ENCODE results near the gene VASH2.
"Not testable (repeated sequence)": the region's sequence is repeated elsewhere in the genome, so short reads cannot be mapped to it uniquely, and the experiment has no call there.

The VASH2 gene

GRCh38 chr1:212975111-212975918 is 25.0 kb downstream of the VASH2 start:
- in situ Hi-C loops (cut with MboI; ENCODE audit: low pct_unique_long_range_greater_than_20kb, low sequenced_read_pairs), result loop anchor here (25.0 kb wide), 1 partner anchor 513 kb away; no protein-coding TSS in a partner anchor
- no peak for DNase-seq

DNA sequence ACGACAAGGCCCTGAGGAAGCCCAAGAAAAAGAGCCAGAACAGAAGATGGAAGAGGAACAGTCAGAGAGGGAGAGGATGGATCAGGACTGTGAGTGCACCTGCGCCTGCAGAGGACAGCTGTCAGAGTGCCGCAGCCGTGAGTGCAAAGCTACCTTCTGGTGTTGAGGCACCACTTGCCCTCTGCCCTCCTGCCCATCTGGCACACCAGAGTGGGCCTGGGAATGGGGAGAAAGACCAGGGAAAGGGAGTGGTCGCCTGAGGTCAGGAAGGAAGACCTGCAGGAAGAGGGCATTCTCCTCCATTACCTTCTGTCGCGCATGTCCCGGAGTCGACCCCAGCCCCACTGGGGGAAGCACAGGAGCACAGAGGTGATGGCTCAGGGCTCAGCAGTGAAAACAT is 26.2 kb downstream of the VASH2 start:
- no peak for DNase-seq
- in situ Hi-C loops (cut with MboI; ENCODE audit: low pct_unique_long_range_greater_than_20kb, low sequenced_read_pairs), result loop anchor here (25.0 kb wide), 1 partner anchor 514 kb away; no protein-coding TSS in a partner anchor

DNA sequence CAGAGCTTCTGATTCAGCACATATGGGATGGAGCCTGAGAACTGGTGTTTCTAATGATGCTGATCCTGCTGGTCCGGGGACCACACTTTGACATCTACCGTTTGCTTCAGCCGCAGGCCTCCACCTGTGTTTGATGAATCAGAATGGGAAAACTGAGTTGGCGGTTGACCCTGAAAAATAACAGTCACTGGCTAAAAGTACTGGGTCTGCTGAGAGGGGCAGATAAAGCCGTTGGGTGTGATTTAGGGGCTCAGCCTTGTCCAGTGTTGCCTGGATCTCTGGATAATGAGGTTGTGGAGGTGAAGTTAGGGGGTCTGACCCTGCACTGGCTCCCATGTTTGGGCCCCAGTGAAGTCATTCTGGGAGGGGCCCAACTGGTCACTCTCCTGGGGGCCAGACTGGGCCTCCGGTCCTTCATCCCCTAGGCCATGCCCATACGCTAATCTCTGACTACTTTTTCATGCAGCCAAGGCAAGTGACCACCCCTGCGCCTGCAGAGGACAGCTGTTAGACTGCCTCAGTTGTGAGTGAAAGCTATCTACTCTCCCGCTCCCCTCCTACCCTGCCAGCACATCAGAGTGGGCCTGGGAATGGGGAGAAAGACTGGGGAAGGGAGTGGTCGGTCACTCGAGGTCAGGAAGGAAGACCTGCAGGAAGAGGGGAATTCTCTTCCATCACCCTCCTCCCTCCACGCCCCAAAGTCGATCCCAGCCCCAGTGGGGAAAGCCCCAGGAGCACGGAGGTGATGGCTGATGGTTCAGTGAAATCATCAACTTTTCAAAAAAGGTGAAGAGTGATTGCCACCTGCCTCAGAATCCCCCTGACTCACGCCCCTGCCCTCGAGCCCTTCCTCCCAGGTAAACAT is 27.7 kb downstream of the VASH2 start:
- in situ Hi-C loops (cut with MboI; ENCODE audit: low pct_unique_long_range_greater_than_20kb, low sequenced_read_pairs), result loop anchor here (25.0 kb wide), 1 partner anchor 516 kb away; no protein-coding TSS in a partner anchor
- DNase-seq, result no peak

- in situ Hi-C loops (cut with MboI; ENCODE audit: low pct_unique_long_range_greater_than_20kb, low sequenced_read_pairs), result loop anchor here (25.0 kb wide), 1 partner anchor 517 kb away; no protein-coding TSS in a partner anchor
- no peak for DNase-seq
These were observed 29.2 kb downstream of the VASH2 start for GRCh38 chr1:212979340-212980122.

- no peak for DNase-seq
- in situ Hi-C loops (cut with MboI; ENCODE audit: low pct_unique_long_range_greater_than_20kb, low sequenced_read_pairs), result loop anchor here (25.0 kb wide), 1 partner anchor 518 kb away; no protein-coding TSS in a partner anchor
These were observed 29.9 kb downstream of the VASH2 start for GRCh38 chr1:212980123-212980785.

DNA sequence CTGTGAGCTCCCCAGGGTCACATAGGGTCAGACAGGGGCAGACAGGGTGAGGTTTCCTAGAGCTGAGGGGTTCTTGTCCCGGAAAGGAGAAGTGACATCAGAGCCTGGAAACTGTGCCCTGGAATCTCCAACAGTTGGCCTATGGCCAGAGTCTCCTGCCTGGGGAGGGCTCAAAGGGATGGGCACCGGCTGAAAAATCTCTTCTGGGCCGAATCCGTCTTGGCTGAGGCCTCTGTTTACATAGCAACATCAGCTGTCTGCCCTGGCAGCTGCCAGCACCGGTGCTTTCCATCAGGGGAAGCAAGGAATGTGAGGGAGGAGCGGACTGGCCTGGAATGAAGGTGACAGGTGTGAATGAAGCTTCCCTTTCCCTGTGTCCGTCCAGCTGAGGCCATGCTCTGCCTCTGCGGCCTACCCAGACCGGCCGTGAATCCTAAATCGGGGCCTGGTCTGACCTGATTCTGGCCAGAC is 30.7 kb downstream of the VASH2 start:
- no peak for DNase-seq
- in situ Hi-C loops (cut with MboI; ENCODE audit: low pct_unique_long_range_greater_than_20kb, low sequenced_read_pairs), result loop anchor here (25.0 kb wide), 1 partner anchor 519 kb away; no protein-coding TSS in a partner anchor

DNA sequence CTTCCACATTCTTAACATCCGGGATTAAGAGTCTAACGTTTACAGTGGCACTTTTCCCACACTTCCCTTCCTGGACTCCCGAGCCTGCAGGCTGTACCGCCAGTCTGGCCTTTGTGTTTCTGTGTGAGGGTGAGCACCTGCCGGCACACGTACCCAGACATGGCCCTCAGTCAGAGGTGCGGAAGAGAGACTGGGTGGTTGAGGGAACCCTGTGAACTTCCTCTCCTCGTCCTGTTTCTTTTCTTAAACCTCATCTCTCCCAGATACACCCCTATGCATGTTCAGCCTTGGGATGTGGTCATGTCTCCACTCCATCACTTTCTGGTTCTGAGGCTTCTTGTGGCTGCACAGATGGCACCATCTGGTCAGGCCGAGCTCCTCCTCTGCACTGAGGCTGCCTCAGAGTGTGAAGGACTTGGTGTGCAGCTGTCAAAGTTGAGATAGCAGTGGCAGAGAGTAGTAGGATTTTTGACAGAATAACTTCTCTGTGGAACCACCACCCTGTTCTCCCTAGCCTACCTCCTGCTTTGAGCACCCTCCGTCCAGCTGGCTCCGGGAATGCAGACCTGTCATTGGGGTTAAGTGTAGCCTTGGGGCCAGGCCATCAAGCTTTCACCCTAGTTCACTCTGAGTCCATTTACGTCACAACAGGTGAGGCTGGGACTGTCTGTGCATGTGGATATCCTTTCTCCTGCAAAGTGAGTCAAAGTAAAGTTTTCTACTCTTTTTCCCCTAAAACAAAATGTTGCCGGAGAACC is 31.4 kb downstream of the VASH2 start:
- in situ Hi-C loops (cut with MboI; ENCODE audit: low pct_unique_long_range_greater_than_20kb, low sequenced_read_pairs), result loop anchor here (25.0 kb wide), 1 partner anchor 519 kb away; no protein-coding TSS in a partner anchor
- no peak for DNase-seq

GRCh38 chr1:212982430-212983152 is 32.2 kb downstream of the VASH2 start:
- DNase-seq, result no peak

DNA sequence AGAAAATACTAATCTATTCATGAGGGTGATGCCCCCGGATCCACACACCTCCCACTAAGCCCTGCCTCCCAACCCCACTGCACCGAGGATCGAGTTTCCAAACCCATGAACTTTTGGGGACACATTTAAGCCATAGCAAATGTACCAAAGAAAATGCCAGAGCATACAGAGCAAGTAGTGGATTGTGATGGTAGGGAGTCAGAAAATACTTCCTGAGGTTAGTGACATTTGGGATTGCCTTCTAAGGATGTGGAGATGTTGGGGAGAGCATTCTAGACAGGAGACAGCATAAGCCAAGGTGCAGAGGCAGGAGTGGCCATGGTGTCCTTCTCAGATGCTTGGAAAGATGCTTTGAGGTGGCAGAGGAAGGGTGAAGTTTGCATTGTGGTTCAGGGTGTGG is 33.1 kb downstream of the VASH2 start:
- in situ Hi-C loops (cut with MboI; ENCODE audit: low pct_unique_long_range_greater_than_20kb, low sequenced_read_pairs), result loop anchor here (25.0 kb wide), 1 partner anchor 521 kb away; no protein-coding TSS in a partner anchor
- no peak for DNase-seq

More at GRCh38 chr1:212982430-212983152, 32.2 kb downstream of the VASH2 start:
- in situ Hi-C loops (cut with MboI; ENCODE audit: low pct_unique_long_range_greater_than_20kb, low sequenced_read_pairs), result loop anchor here (25.0 kb wide), 1 partner anchor 520 kb away; no protein-coding TSS in a partner anchor

GRCh38 chr1:212984522-212985291 is 34.4 kb downstream of the VASH2 start:
- in situ Hi-C loops (cut with MboI; ENCODE audit: low pct_unique_long_range_greater_than_20kb, low sequenced_read_pairs), result loop anchor here (25.0 kb wide), 1 partner anchor 522 kb away; no protein-coding TSS in a partner anchor
- DNase-seq, result no peak

DNA sequence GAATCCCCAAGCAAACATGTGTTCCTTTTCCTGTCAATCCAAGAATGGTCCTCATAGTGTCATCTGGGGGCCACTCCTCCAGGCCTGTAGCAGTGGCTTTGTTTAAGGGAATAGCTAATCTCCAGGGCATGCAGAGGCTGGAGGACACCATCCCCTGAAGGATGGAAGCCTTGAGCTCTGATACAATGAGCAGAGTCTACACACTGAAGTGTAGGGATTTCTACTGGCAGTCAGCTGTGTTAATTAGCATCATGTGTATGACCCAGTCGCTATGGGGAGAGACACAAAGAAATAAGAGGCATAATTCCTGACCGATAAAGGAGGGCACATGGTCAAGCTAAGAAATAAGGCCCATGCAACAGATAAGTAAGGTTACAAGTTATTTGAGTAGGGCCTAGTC is 36.2 kb downstream of the VASH2 start:
- no peak for DNase-seq
- in situ Hi-C loops (cut with MboI; ENCODE audit: low pct_unique_long_range_greater_than_20kb, low sequenced_read_pairs), result loop anchor here (25.0 kb wide), 1 partner anchor 524 kb away; no protein-coding TSS in a partner anchor

DNA sequence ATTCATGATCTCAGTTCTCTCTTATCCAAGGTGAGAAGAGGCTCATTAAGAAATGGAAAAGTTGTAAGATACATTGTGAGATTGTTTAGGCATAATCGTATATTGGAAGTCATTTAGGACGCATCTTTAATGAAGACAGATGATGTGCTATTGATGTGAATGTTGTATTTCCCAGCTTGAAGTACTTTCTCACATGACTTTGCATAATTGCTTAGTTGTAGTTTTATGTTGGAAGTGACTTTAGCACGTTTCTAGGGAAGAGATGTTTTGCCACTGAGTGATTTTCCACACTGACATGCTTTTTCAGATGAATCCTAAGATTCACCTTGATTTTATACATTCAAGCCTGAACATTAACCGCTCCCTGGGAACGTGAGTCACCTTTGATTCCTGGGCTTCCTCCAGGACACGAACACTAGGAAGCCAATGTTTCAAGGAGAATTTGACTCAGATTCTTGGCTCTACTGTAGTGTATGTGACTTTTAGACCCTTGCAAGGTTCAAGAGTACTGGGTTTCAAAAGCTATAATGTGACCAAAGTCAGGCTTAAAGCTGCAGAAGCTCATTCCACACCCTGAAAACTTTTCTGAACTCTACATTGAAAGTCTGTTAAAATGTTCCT is 37.5 kb downstream of the VASH2 start:
- in situ Hi-C loops (cut with MboI; ENCODE audit: low pct_unique_long_range_greater_than_20kb, low sequenced_read_pairs), result loop anchor here (25.0 kb wide), 1 partner anchor 526 kb away; no protein-coding TSS in a partner anchor

GRCh38 chr1:212990276-212990675 is 39.9 kb downstream of the VASH2 start:
- no peak for DNase-seq
- in situ Hi-C loops (cut with MboI; ENCODE audit: low pct_unique_long_range_greater_than_20kb, low sequenced_read_pairs), result loop anchor here (25.0 kb wide), 1 partner anchor 528 kb away; no protein-coding TSS in a partner anchor

More for the DNA sequence above, 37.5 kb downstream of the VASH2 start:
- DNase-seq, result no peak

- not testable (repeated sequence) for DNase-seq
- in situ Hi-C loops (cut with MboI; ENCODE audit: low pct_unique_long_range_greater_than_20kb, low sequenced_read_pairs), result loop anchor here (25.0 kb wide), 1 partner anchor 532 kb away; no protein-coding TSS in a partner anchor
These were observed 43.6 kb downstream of the VASH2 start for GRCh38 chr1:212993960-212994359.

DNA sequence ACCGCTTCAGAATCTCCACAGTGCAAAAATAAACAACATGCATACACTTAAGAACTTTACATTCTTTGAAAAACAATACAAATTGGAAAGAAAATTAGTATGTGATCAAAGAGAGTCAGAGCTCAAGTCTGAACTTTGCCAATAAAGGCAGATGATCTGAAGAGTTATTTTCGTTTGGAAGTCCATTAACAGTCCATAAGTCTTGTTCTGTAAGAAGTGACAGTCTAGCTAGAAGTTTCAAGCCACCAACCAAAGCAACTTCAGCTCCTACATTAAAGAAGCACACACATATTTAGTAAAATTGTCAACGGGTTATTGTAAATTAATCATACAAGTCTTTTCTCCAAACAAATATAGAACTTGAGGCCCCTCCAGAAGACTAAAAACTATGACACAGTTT is 44.6 kb downstream of the VASH2 start:
- DNase-seq, result no peak
- in situ Hi-C loops (cut with MboI; ENCODE audit: low pct_unique_long_range_greater_than_20kb, low sequenced_read_pairs), result loop anchor here (25.0 kb wide), 1 partner anchor 533 kb away; no protein-coding TSS in a partner anchor
